HG03066 (cell line): ENCODE results near the gene DHX58.
"Not testable (repeated sequence)": the region's sequence is repeated elsewhere in the genome, so short reads cannot be mapped to it uniquely, and the experiment has no call there.

Source experiments
- ATAC-seq: cut with Tn5 transposase; IDR thresholded peaks from one replicate; pipeline ENCODE4 v1.9.1; 2021; ENCODE audit warnings: low read depth; ENCODE audit not compliant: unreplicated experiment

Gene DHX58

GRCh38 chr17:42112552-42113176 is at the start of gene DHX58:
Gene DHX58, minus strand, starts transcription at chr17:42112714. Its CDS starts 822 bp downstream, at chr17:42111892.
- peak; percentile 71 for ATAC-seq

DNA sequence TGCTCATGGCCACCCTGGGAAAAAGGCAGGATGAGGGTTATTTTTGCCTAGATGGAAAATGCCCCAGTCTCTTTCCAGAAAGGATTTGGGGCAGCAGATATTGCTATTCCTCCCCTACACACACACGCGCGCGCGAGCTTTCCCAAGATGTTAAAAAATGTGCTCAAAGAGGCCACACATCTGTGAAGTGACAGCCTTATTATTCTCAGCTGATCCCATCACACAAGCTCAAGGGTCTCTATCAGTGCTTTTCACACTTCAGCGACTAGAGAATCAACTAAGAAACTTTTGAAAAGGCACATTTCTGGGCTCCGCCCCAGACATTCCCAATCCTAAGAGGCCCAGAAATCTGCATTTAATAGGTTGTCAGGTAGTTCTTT is 48.0 kb upstream of the DHX58 start:
- ATAC-seq, result no peak

DNA sequence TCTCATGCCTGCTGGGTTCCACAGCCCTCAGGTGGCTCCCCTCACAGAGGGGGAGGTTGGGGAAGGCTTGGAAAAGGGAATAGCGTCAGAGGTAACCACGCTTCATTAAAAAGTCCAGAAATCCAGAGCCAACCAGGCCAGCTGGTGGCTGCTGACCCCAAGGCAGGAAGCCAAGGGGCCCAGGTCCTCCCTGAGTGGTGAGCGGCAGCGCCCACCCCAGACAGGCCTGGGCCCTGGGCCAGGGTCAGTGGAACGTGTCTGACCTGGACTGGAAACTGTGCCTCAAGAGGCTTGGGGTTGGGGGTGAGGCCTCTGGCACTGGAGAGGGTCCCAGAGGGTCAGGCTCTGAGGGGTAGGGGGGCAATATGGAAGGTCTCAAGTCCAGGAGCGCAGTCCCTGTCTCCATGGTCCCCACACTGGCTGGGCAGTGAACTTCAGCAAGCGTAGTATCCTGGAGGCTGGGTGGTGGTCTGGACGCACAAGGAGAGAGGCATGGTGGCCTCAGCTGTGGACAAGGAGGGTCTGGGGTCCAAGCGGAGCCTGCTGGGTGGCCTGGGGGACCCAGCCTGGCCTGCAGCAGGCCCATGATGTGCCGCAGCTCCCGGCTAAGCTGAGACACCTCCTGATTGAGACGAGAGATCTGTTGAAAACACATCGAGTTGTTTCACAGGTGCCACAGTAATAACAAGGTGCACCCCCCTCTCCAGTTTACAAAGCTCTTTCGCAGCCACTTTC is 47.4 kb upstream of the DHX58 start:
- ATAC-seq, result no peak

GRCh38 chr17:42155614-42156045 is 43.1 kb upstream of the DHX58 start:
- ATAC-seq, result no peak

- ATAC-seq, result no peak
These were observed 41.6 kb upstream of the DHX58 start for GRCh38 chr17:42153919-42154742.

GRCh38 chr17:42146911-42147607 is 34.5 kb upstream of the DHX58 start:
- no peak for ATAC-seq

DNA sequence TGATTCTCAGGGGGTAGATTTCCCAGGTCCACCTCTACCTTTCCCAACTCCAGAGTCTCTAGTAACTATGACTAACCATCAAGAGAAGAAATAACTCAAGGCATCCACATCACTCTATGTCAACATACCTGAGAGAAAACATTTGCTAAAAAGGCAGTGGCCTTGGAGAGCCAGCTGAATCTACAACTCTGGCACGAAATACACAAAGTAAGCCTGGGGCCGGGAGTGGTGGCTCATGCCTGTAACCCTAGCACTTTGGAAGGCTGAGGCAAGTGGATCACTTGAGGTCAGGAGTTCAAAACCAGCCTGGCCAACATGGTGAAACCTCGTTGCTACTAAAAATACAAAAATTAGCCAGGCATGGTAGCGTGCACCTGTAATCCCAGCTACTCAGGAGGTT is 30.6 kb upstream of the DHX58 start:
- ATAC-seq, result not testable (repeated sequence)

DNA sequence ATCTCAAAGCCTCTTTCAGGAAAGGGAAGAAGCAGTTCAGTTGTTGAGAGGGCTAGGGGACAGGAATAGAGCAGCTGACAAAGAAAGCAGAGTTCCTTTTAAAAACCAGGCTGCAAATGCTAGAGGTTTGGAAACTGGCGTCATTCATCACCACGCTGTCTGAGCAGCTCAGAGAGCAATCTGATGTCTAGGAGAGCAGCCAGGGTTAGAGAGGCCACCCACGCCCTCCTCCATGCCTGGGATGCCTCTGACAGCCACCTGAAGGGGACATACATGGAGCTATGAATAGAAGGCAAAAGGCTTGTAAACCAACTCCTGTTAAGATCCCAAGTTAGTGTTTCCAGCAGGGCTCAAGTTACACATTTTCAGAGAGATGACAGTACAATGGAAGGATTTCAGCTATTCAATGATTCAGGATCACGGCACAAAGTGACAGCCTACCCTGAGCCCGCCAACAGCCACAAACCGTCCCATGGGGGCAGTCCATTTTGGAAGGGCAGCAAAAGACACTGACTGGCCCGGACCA is 29.9 kb upstream of the DHX58 start:
- ATAC-seq, result no peak

GRCh38 chr17:42141382-42141781 is 28.9 kb upstream of the DHX58 start:
- ATAC-seq, result no peak

GRCh38 chr17:42140690-42141089 is 28.2 kb upstream of the DHX58 start:
- not testable (repeated sequence) for ATAC-seq

- no peak for ATAC-seq
These were observed 26.4 kb upstream of the DHX58 start for GRCh38 chr17:42138749-42139492.

DNA sequence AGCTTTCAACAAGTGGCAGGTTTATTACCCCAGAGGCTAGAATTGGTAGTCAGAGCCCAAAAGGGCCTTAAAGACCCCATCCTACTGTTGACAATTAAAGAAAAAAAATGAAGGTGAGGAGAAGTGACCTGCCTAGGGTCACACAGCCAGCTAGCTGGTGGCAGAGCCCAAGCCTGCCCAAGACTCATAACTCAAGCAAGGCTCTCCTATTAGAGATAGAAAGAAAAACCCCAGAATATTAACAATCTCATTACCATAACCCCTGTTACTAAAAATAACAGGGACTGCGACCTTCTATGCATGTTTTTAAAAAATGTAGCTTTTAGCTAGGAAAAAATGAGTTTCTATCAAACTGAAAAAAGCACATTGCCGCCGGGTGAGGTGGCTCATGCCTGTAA is 24.1 kb upstream of the DHX58 start:
- no peak for ATAC-seq

GRCh38 chr17:42135664-42136653 is 23.4 kb upstream of the DHX58 start:
- ATAC-seq, result no peak

- ATAC-seq, result no peak
These were observed 22.6 kb upstream of the DHX58 start for GRCh38 chr17:42135151-42135550.

DNA sequence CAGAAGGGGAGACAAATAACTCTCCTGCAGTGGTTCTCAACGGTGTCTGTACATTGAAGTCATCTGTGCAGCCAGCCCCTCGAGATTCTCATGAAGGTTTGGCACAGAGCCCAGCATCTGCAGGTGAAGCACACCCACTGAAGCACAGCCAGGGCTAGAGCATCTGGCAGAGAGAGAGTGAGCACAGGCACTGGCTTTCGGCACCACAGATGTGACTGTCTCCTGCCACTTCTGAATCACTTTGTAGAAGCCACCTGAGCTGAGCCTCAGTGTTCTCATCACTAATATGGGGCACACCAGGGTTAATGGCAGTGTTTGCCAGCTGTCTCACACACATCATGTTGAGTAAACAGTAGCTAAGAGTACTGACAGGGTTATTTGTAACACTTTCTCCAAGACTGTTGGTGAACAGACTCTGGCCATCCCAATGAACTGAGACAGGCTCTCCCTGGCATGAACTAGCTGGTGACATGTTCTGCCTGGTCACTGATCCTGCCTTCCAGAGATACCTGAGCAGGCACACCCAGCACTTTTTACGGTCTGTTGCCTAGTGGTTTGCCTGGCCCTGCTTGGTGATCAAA is 21.0 kb upstream of the DHX58 start:
- ATAC-seq, result peak; percentile 63

DNA sequence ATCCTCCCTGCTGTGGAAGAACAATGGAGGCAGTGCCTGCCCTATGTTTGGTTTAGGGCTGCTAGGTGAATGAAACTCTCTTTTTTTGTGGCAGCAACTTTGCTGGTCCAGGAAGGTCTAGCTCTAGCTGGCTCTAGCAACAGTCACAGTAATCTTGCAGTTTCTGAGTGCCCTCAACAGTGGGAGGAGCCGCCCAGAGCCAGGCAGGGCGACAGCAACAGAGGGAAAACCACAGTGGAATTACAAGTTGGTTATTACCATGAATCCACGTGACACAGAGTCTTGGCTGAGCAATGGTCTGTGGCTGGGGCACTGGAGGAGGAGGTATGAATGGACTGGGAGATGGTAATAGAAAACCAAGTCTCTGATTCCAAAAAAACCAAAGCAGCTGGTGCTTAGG is 20.4 kb upstream of the DHX58 start:
- ATAC-seq, result peak; percentile 40

DNA sequence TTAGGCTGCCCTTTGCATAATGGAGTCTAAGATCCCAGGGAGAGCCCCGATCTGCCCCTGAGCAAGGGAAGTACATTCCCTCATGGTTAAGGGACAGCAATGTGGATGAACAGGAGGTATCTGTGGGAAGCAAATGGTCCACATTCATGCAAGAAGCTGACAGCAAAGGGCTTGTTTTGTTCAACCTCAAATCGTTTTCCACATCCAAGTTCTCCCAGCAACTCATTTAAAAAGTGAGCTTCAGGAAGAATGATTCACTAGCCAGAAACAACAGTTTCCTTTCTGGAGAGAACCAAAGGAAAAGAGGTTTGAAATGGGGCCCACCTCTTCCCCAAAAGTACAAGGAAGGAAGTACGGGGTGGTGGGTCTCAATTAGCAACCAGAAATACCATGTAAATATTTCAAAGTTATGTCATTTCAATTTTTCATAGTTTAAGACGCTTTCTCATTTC is 19.5 kb upstream of the DHX58 start:
- no peak for ATAC-seq

GRCh38 chr17:42131232-42131631 is 18.7 kb upstream of the DHX58 start:
- ATAC-seq, result no peak
